H9 (cell line): ENCODE data around the gene ZNF335. TPM values are rescaled to one million over a fixed set of nuclear protein-coding genes. Genes with fewer than 3 reads are reported as not detected.
"Not testable (repeated sequence)": the region's sequence is repeated elsewhere in the genome, so short reads cannot be mapped to it uniquely, and the experiment has no call there.

Experiments
- DNase-seq: peaks from one replicate; pipeline ENCODE4 v3.0.0-alpha.2; 2017
- H2AFZ ChIP-seq: one replicate; pipeline ENCODE4 v1.6.1; 2013; ENCODE audit warnings: mild to moderate bottlenecking, low read length, control low read depth, moderate library complexity
- H2AK5ac ChIP-seq: 2 replicates; pipeline ENCODE4 v1.6.1; 2013; ENCODE audit warnings: low read length, control low read depth, mixed read lengths; ENCODE audit not compliant: insufficient read length
- H2BK120ac ChIP-seq: one replicate; pipeline ENCODE4 v1.6.1; 2013; ENCODE audit warnings: low read depth, mild to moderate bottlenecking, low read length, control low read depth, inconsistent platforms; ENCODE audit not compliant: poor library complexity, severe bottlenecking
- H2BK12ac ChIP-seq: 2 replicates; pipeline ENCODE4 v1.6.1; 2013; ENCODE audit warnings: low read length, control low read depth, mixed read lengths, low read depth; ENCODE audit not compliant: insufficient read length
- H2BK15ac ChIP-seq: 2 replicates; pipeline ENCODE4 v1.6.1; 2013; ENCODE audit warnings: low read depth, low read length, control low read depth
- H2BK20ac ChIP-seq: one replicate; pipeline ENCODE4 v1.6.1; 2013; ENCODE audit warnings: low read depth, mild to moderate bottlenecking, low read length, control low read depth, inconsistent platforms; ENCODE audit not compliant: poor library complexity, severe bottlenecking
- H2BK5ac ChIP-seq: 2 replicates; pipeline ENCODE4 v1.6.1; 2013; ENCODE audit warnings: low read length, control low read depth, mixed read lengths; ENCODE audit not compliant: insufficient read length
- H3K14ac ChIP-seq: 2 replicates; pipeline ENCODE4 v1.6.1; 2013; ENCODE audit warnings: low read length, control low read depth; ENCODE audit not compliant: insufficient read depth
- H3K18ac ChIP-seq: 2 replicates; pipeline ENCODE4 v1.6.1; 2013; ENCODE audit warnings: low read depth, mild to moderate bottlenecking, mixed read lengths, low read length, control low read depth; ENCODE audit not compliant: insufficient read length
- H3K23ac ChIP-seq: 2 replicates; pipeline ENCODE4 v1.6.1; 2013; ENCODE audit warnings: low read length, control low read depth, mixed read lengths, low read depth; ENCODE audit not compliant: insufficient read length
- H3K23me2 ChIP-seq: 2 replicates; pipeline ENCODE4 v1.6.1; 2013; ENCODE audit warnings: low read depth, mild to moderate bottlenecking, mixed read lengths, low read length, control low read depth; ENCODE audit not compliant: insufficient read length, poor library complexity, severe bottlenecking
- H3K27ac ChIP-seq: 2 replicates; pipeline ENCODE4 v1.5.1; 2013; ENCODE audit warnings: low read length, control low read depth, mixed read lengths, low read depth; ENCODE audit not compliant: insufficient read length
- H3K27me3 ChIP-seq: 2 replicates; pipeline ENCODE4 v1.6.1; 2013; ENCODE audit warnings: low read length, control low read depth, inconsistent platforms; ENCODE audit not compliant: insufficient read depth
- H3K4ac ChIP-seq: 2 replicates; pipeline ENCODE4 v1.6.1; 2013; ENCODE audit warnings: low read depth, mild to moderate bottlenecking, control low read depth, inconsistent platforms, low read length, moderate library complexity
- H3K4me1 ChIP-seq: 2 replicates; pipeline ENCODE4 v1.6.1; 2013; ENCODE audit warnings: low read length, control low read depth, inconsistent platforms; ENCODE audit not compliant: insufficient read depth
- H3K4me2 ChIP-seq: 2 replicates; pipeline ENCODE4 v1.6.1; 2013; ENCODE audit warnings: low read length, control low read depth, mixed read lengths; ENCODE audit not compliant: insufficient read length, insufficient read depth
- H3K56ac ChIP-seq: 2 replicates; pipeline ENCODE4 v1.6.1; 2013; ENCODE audit warnings: low read depth, mild to moderate bottlenecking, mixed read lengths, low read length, control low read depth; ENCODE audit not compliant: insufficient read length
- H3K79me1 ChIP-seq: 2 replicates; pipeline ENCODE4 v1.6.1; 2013; ENCODE audit warnings: low read depth, mild to moderate bottlenecking, moderate library complexity, low read length, control low read depth, inconsistent platforms; ENCODE audit not compliant: insufficient read depth, poor library complexity, severe bottlenecking
- H3K79me2 ChIP-seq: 2 replicates; pipeline ENCODE4 v1.6.1; 2013; ENCODE audit warnings: low read length, control low read depth, inconsistent platforms; ENCODE audit not compliant: insufficient read depth
- H3K9ac ChIP-seq: 2 replicates; pipeline ENCODE4 v1.6.1; 2013; ENCODE audit warnings: low read length, control low read depth, mixed read lengths; ENCODE audit not compliant: insufficient read length; ENCODE audit errors: extremely low read depth
- H3K9me3 ChIP-seq: one replicate; pipeline ENCODE4 v1.6.1; 2013; ENCODE audit warnings: low read depth, low read length, inconsistent platforms; ENCODE audit not compliant: control insufficient read depth
- H3T11ph ChIP-seq: one replicate; pipeline ENCODE4 v1.6.1; 2013; ENCODE audit warnings: mild to moderate bottlenecking, low read length, control low read depth, inconsistent platforms
- H4K20me1 ChIP-seq: one replicate; pipeline ENCODE4 v1.6.1; 2013; ENCODE audit not compliant: control insufficient read depth, insufficient read length, insufficient read depth
- H4K5ac ChIP-seq: 2 replicates; pipeline ENCODE4 v1.6.1; 2013; ENCODE audit warnings: low read depth, mild to moderate bottlenecking, mixed read lengths, low read length, control low read depth; ENCODE audit not compliant: insufficient read length
- H4K8ac ChIP-seq: replicated peaks from 2 replicates; pipeline ENCODE4 v1.6.1; 2013; ENCODE audit warnings: low read length, control low read depth, mixed read lengths, low read depth; ENCODE audit not compliant: insufficient read length
- H4K91ac ChIP-seq: 2 replicates; pipeline ENCODE4 v1.6.1; 2013; ENCODE audit warnings: low read depth, mild to moderate bottlenecking, moderate library complexity, mixed read lengths, low read length, control low read depth; ENCODE audit not compliant: insufficient read length
- H3K27ac Mint-ChIP-seq, 3 experiments: 2 replicates in 2 of 3; 3 replicates in 1 of 3; pipeline ENCODE4 v1.8.0; 2020 to 2021; ENCODE audit warnings: mixed read lengths in 3 of 3, mild to moderate bottlenecking in 1 of 3, moderate library complexity in 1 of 3
- H3K27me3 Mint-ChIP-seq: 2 replicates; pipeline ENCODE4 v1.8.0; 2021; ENCODE audit warnings: low read depth, mild to moderate bottlenecking, moderate library complexity, mixed read lengths
- H3K36me3 Mint-ChIP-seq, 3 experiments: 2 replicates in 2 of 3; 3 replicates in 1 of 3; pipeline ENCODE4 v1.8.0; 2020 to 2021; ENCODE audit warnings: low read depth in 3 of 3, mixed read lengths in 3 of 3; ENCODE audit not compliant: insufficient read depth in 1 of 3
- H3K4me1 Mint-ChIP-seq, 2 experiments: 2 replicates each; pipeline ENCODE4 v1.8.0; 2020; ENCODE audit warnings: mixed read lengths in 2 of 2
- H3K4me3 Mint-ChIP-seq, 2 experiments: 2 replicates in 1 of 2; 3 replicates in 1 of 2; pipeline ENCODE4 v1.8.0; 2020 to 2021; ENCODE audit warnings: mild to moderate bottlenecking in 2 of 2, mixed read lengths in 2 of 2, moderate library complexity in 1 of 2
- H3K9me3 Mint-ChIP-seq, 2 experiments: 2 replicates in 1 of 2; 3 replicates in 1 of 2; pipeline ENCODE4 v1.8.0; 2020; ENCODE audit warnings: mild to moderate bottlenecking in 2 of 2, mixed read lengths in 2 of 2, moderate library complexity in 1 of 2
- WGBS: extraction: QIAGEN DNeasy Blood & Tissue Kit; methylation state at CpG from one replicate; pipeline ENCODE4 v1.1.7; 2013; ENCODE audit warnings: missing lambda C conversion rate, low lambda C conversion rate, mixed read lengths; ENCODE audit not compliant: insufficient read length; ENCODE audit errors: extremely low coverage; 5-methylcytosine and 5-hydroxymethylcytosine counted together
- total RNA-seq: library from RNA; stranded (reverse); gene quantifications from 2 replicates; pipeline ENCODE4 v1.2.1, GENCODE V29; 2021
- TF ChIP-seq, protein P1 (sequence below): fragments of 200-600 bp; sonication (generic); conservative IDR thresholded peaks from 3 replicates; pipeline ENCODE4 v1.8.0; 2021; ENCODE audit warnings: antibody characterized with exemption, mild to moderate bottlenecking

ZNF335 gene
- total RNA-seq, 1 experiment from 2014 or later, result 21.1 TPM

GRCh38 chr20:45933266-45934045 lies 38.5 kb downstream of the ZNF335 start:
- H3K9ac ChIP-seq, result peak overlapping the region; percentile 95
- H2BK20ac ChIP-seq, result no peak overlapping the region
- Mint-ChIP-seq H3K27ac (peak overlapping the region; percentile 99 to 100 (median 100)), H3K4me1 (peaks cover 23 to 29% of the 10 kb centered on the region in 2 experiments), H3K36me3 (peaks cover 6 to 14% (median 13%) of the 10 kb centered on the region in 3 experiments; a peak in 6 of 7 replicates), H3K4me3 (peak overlapping the region; percentile 97 to 98), H3K27me3 (no peaks in the 10 kb centered on the region; the same call in 1 of the 2 replicates), H3K9me3 (no peaks in the 10 kb centered on the region)
- H4K20me1 ChIP-seq, result no peaks in the 10 kb centered on the region
- no peaks in the 10 kb centered on the region for H3K9me3 ChIP-seq
- TF ChIP-seq, protein P1, sequence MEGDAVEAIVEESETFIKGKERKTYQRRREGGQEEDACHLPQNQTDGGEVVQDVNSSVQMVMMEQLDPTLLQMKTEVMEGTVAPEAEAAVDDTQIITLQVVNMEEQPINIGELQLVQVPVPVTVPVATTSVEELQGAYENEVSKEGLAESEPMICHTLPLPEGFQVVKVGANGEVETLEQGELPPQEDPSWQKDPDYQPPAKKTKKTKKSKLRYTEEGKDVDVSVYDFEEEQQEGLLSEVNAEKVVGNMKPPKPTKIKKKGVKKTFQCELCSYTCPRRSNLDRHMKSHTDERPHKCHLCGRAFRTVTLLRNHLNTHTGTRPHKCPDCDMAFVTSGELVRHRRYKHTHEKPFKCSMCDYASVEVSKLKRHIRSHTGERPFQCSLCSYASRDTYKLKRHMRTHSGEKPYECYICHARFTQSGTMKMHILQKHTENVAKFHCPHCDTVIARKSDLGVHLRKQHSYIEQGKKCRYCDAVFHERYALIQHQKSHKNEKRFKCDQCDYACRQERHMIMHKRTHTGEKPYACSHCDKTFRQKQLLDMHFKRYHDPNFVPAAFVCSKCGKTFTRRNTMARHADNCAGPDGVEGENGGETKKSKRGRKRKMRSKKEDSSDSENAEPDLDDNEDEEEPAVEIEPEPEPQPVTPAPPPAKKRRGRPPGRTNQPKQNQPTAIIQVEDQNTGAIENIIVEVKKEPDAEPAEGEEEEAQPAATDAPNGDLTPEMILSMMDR, result peak; percentile 44; the same call in 2 of the 3 replicates
- H2BK120ac ChIP-seq, result no peak overlapping the region
- no peak overlapping the region for H2AFZ ChIP-seq
- H2BK12ac ChIP-seq, result no peak overlapping the region
- H3K56ac ChIP-seq, result no peak overlapping the region
- no peak overlapping the region for H2BK15ac ChIP-seq
- H3K4ac ChIP-seq, result no peak overlapping the region
- no peaks in the 10 kb centered on the region for H3K27me3 ChIP-seq
- peak overlapping the region; percentile 93 for H3K18ac ChIP-seq
- H3K23ac ChIP-seq, result no peak overlapping the region
- H3K4me1 ChIP-seq, result peaks cover 11% of the 10 kb centered on the region
- no peak overlapping the region for H4K5ac ChIP-seq
- no peak overlapping the region for H2AK5ac ChIP-seq
- H3K14ac ChIP-seq, result no peak overlapping the region
- H3K27ac ChIP-seq, result peak overlapping the region; percentile 61
- no peak overlapping the region for H2BK5ac ChIP-seq
- H4K8ac ChIP-seq, result no peak overlapping the region
- no peaks in the 10 kb centered on the region for H3K79me1 ChIP-seq
- no peak overlapping the region for H3T11ph ChIP-seq
- peaks cover 4% of the 10 kb centered on the region; the same call in 1 of the 2 replicates for H3K79me2 ChIP-seq
- peak; percentile 97 for DNase-seq
- H3K23me2 ChIP-seq, result peaks cover 11% of the 10 kb centered on the region
- WGBS, result no CpG with 5 or more reads among the region's 22 CpGs
- H4K91ac ChIP-seq, result no peak overlapping the region
- peak overlapping the region; percentile 70 for H3K4me2 ChIP-seq

DNA sequence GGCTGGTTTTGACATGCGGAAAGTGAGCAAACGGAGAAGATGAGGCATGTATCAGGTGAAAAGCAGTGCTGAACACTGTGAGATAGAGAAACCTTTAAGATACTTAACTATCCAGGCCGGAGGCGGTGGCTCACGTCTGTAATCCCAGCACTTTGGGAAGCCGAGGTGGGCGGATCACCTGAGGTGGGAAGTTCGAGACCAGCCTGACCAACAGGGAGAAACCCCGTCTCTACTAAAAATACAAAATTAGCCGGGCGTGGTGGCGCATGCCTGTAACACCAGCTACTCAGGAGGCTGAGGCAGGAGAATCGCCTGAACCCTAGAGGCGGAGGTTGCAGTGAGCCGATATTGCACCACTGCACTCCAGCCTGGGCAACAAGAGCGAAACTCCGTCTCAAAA lies 40.3 kb downstream of the ZNF335 start:
- not testable (repeated sequence) for H3K79me1 ChIP-seq, H3K23ac ChIP-seq, H3K27me3 Mint-ChIP-seq, H2BK12ac ChIP-seq, H3K56ac ChIP-seq, H2BK5ac ChIP-seq, H3K4me1 ChIP-seq, H3K9ac ChIP-seq, H3K27ac Mint-ChIP-seq, H4K8ac ChIP-seq, H3K4me3 Mint-ChIP-seq, H3K36me3 Mint-ChIP-seq, H2BK120ac ChIP-seq, H3T11ph ChIP-seq, H4K20me1 ChIP-seq, H4K5ac ChIP-seq, H3K27me3 ChIP-seq, H2BK15ac ChIP-seq, DNase-seq, H3K4ac ChIP-seq, H3K9me3 Mint-ChIP-seq, H2AK5ac ChIP-seq, H2AFZ ChIP-seq, H3K9me3 ChIP-seq, H3K27ac ChIP-seq, H3K79me2 ChIP-seq, H3K18ac ChIP-seq, H3K14ac ChIP-seq, H2BK20ac ChIP-seq, H3K4me2 ChIP-seq, H4K91ac ChIP-seq
- peaks cover 11% of the 10 kb centered on the region for H3K23me2 ChIP-seq
- no CpG with 5 or more reads among the region's 17 CpGs for WGBS
- peaks cover 9 to 20% of the 10 kb centered on the region in 2 experiments for H3K4me1 Mint-ChIP-seq
